ENCODE data around the gene CACNB3.
"Not testable (repeated sequence)": the region's sequence is repeated elsewhere in the genome, so short reads cannot be mapped to it uniquely, and the experiment has no call there.

Gene CACNB3

DNA sequence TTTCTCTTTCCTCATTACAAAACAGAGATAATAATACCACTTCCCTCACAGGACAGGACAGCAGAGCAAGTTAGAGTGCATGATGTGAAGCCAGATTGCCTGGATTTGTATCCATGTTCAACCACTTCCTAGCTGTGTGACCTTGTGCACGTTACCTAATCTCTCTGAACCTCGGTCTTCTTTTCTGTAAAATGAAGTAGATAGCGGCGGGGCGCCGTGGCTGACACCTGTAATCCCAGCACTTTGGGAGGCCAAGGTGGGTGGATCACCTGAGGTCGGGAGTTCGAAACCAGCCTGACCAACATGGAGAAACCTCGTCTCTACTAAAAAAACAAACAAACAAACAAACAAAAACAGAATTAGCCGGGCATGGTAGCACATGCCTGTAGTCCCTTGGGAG is 36.6 kb downstream of the CACNB3 start:
- not testable (repeated sequence) for DNase-seq (ENCODE audit: low spot score)

DNA sequence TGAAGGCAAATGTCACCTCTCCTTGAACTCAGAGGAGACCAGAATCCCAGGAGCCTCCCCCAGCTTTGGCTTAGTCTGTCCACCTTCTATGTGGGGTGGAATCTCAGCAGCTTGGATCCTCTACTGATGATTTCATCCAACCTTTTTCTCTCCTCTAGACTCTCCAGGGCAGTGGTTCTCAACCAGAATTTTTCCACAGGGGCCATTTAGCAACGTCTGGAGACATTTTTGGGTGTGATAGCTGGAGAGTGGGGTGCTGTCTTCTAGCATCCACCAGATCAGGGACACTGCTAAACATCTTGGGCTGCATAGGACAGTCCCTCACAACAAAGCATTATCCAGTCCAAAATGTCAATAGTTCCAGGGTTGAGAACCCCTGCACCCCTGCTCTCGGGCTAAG is 38.1 kb downstream of the CACNB3 start:
- DNase-seq (ENCODE audit: low spot score): no peak

- no peak for DNase-seq (ENCODE audit: low spot score)
Measured at GRCh38 chr12:48857278-48857994, 39.1 kb downstream of the CACNB3 start.

- DNase-seq (ENCODE audit: low spot score): no peak
Measured at GRCh38 chr12:48858043-48858442, 39.7 kb downstream of the CACNB3 start.

- no peak for DNase-seq (ENCODE audit: low spot score)
Measured at GRCh38 chr12:48859607-48860006, 41.3 kb downstream of the CACNB3 start.

GRCh38 chr12:48860236-48860635 is 41.9 kb downstream of the CACNB3 start:
- DNase-seq (ENCODE audit: low spot score): not testable (repeated sequence)

DNA sequence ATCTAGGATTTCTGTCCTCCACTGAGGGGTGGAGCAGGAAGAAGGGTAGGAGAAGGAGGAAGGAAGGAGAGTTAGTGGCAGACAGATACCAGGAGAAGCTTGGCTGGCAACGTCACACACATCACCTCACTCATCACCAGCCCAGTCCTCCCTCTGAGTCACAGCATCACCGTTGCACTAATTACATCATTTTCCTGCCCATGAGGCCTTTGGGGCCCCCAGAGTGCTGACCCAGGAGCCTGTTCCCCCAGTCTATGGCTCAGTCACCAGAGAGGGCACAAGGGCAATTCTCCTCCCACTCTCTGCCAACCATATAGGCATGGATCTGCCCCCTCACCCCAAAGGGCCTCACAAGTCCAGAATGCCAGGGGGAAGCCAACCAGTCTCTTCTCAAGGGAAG is 42.8 kb downstream of the CACNB3 start:
- no peak for DNase-seq (ENCODE audit: low spot score)

DNA sequence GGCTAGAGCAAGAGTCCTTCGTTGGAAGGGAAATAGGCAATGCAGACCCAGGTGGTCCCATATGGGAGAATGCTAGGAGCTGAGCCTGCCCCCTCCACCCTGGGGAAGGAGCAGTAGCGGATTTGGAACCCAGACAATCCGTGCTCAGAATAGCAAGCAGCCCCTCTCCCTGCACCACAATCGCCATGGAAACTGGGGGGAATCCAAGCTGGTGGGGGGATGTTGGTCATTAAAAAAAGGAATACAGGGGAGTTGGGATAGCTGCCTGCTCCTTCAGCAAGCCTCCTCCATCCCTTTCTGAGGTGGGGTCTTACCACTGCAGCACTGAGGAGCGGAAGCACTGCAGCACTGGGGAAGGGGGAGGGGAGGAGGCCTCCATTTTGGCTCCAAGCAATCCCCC is 44.5 kb downstream of the CACNB3 start:
- no peak for DNase-seq (ENCODE audit: low spot score)

GRCh38 chr12:48863291-48863690 is 45.0 kb downstream of the CACNB3 start:
- no peak for DNase-seq (ENCODE audit: low spot score)

DNA sequence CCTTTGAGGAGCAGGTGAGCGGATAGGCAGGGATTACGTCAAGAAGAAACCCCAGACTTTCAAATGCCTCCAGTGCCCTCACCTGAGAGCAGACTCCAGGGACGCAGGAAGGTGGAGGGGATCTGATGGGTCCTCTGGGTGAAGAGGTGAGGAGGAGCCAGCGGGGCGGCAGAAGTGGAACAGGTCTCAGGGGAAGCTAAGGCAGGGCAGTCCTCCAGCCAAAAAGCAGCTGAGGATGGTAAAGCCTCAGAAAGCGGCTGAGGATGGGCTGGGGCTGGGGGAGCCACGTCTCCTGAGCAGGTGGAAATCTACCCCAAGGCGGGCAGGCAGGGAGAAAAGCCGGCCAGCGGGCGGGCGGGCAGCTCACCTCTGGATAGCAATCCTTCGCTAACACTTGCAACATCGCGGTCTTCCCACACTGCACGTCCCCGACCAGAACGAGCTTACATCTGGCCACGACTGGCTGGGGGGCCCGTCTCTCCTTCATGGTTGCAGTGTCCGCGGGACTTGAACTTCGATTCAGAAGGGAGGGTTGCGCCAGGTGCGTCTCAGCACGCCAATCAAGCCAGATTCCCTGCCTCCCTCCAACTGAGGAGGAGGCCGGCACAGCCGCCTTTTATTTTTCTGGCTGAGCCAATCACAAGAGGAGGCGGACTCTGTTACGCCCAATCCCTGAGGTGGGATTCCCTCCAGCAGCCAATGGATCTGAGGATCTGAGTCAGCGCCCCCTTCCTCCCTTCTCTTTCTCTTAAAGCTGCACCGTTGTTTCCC is 47.2 kb downstream of the CACNB3 start, which contains the start of gene RND1:
TSS of gene RND1 (minus strand) at position 590 of the 771 bp plus-strand sequence. CDS start at position 487, 103 bp downstream.
- peak; percentile 63 for DNase-seq (ENCODE audit: low spot score)

DNA sequence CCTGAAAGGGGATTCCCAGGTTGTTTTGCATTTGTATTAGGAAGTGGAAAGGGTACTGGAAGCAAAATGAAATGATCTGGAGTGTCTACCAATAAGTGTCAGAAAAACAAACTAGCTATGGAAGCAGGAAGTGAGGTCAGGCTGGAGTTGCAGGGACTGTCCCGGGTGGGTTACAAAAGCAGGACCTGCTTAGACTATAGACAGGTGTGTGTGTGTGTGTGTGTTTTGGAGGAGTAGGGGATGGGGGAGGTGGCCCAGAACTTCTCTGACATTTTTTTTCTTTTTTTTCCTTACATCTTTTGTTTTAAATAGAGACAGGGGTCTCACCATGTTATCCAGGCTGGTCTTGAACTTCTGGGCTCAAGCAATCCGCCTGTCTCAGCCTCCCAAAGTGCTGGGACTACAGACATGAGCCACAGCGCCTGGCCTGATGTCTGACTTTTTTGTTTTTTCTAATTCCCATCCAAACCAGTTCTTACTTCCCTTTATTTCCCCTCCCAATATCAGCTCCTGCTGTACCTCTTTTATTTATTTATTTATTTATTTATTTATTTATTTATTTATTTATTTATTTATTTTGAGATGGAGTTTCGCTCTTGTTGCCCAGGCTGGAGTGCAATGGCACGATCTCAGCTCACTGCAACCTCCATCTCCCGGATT is 47.9 kb downstream of the CACNB3 start:
- no peak for DNase-seq (ENCODE audit: low spot score)

GRCh38 chr12:48868451-48868850 is 50.2 kb downstream of the CACNB3 start:
- DNase-seq (ENCODE audit: low spot score): no peak

DNA sequence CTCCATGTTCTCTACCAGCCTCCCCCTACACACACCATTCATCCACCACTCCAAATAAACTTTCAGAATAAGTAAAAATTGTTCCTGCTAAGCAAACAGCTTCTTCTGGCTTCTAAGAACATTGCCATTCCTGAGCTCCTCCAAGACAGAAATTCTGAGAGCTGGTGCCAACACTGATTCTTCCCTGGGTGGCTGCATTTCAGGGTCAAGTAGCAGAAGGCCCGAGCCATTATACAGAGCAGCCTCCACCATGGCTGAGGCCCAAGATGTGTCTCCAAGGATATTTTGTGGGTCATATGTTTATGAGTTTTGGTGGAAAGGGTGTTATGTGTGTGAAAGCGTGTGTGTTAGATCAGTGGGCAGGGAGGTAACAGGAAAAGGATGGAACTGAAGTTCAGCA is 50.9 kb downstream of the CACNB3 start:
- no peak for DNase-seq (ENCODE audit: low spot score)

DNA sequence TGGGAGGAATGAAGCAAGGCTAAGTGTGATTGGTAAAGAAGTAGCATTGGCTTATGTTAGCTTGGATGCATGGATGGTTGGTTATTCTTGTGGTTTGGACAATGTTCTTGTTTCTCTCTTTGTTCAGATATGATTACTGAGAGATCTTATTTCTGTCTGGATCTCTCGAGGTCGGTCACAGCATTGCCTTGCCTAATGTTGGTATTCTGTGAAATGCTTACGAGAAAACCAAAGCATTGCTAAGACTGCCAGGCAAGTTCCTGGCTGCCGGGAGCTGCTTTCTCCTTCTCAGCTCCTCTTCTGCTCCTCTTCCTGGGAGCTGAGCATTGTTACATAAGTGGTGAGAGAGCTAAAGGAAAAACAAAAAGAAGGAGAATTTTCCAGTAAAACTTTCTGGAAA is 54.8 kb downstream of the CACNB3 start:
- DNase-seq (ENCODE audit: low spot score): no peak

DNA sequence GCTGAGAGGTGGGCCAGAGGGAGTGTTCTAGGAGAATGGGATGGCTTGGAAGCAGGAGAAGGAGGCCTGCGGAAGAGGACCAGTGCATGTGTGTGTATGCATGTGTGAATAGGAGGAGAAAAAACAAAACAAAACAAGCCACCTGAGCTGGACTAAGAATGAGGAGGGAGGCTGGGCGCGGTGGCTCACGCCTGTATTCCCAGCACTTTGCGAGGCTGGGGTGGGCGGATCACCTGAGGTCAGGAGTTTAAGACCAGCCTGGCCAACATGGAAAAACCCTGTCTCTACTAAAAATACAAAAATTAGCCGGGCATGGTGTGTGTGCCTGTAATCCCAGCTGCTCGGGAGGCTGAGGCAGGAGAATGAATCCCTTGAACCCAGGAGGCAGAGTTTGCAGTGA is 55.2 kb downstream of the CACNB3 start:
- not testable (repeated sequence) for DNase-seq (ENCODE audit: low spot score)

DNA sequence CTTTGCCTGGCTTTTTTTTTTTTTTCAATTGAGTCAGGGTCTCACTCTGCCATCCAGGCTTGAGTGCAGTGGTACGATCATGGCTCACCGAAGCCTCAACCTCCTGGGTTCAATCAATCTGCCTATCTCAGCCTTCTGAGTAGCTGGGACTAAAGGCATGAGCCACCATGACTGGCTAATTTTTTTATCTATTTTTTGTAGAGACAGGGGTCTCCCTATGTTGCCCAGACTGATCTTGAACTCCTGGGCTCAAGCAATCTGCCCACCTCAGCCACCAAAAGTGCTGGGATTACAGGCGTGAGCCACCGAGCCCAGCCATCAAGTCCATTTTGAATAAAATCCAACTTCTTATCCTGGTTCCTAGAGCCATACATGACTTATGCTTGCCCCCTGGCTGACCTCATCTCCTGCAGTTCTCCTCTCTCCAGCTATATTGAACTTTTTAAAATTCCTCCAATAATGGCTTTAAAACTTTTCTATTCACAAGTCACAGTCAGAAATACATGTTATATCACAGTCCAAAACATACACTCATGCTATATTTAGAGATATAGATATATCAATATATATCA is 57.7 kb downstream of the CACNB3 start:
- DNase-seq (ENCODE audit: low spot score): no peak
